AG04450 (cell line): ENCODE results near the gene APLNR. TPM values are rescaled to one million over a fixed set of nuclear protein-coding genes. Genes with fewer than 3 reads are reported as not detected.

Source experiments
- CTCF ChIA-PET: fragments of 300-600, 350-600 bp; formaldehyde crosslinking; extraction: SDS; loops from one replicate; lab custom pipeline; 2022; ENCODE audit warnings: antibody characterized with exemption, inconsistent platforms; lab: Charles Lee
- POLR2A ChIA-PET: fragments of 350-600 bp; formaldehyde crosslinking; extraction: SDS; loops from one replicate; lab custom pipeline; 2021; ENCODE audit warnings: antibody characterized with exemption, inconsistent platforms; lab: Yijun Ruan, JAX
- DNase-seq: peaks from one replicate; pipeline ENCODE4 v3.0.0-alpha.2; 2011; ENCODE audit warnings: low read depth, low spot score
- H3K27ac ChIP-seq: one replicate; pipeline ENCODE4 v1.5.1; 2012; ENCODE audit warnings: low read depth, low read length, control low read depth
- H3K27me3 ChIP-seq: one replicate; pipeline ENCODE4 v1.6.0; 2012; ENCODE audit warnings: low read length; ENCODE audit not compliant: control insufficient read depth, insufficient read depth
- H3K4me3 ChIP-seq: 2 replicates; pipeline ENCODE4 v1.5.1; 2011; ENCODE audit warnings: mild to moderate bottlenecking, low read depth, low read length, control low read depth
- H3K9me3 ChIP-seq: 2 replicates; pipeline ENCODE4 v1.5.1; 2012; ENCODE audit warnings: low read length; ENCODE audit not compliant: control insufficient read depth, insufficient read depth
- CTCF ChIP-seq: IDR thresholded peaks from 2 replicates; pipeline ENCODE4 v1.5.1; 2011; ENCODE audit warnings: low read depth, low read length, control low read depth, inconsistent platforms
- polyA plus RNA-seq: library from polyadenylated mRNA; depleted of rRNA; stranded (reverse); fragments of >200 nt; gene quantifications from 2 replicates; pipeline ENCODE4 v1.2.3, GENCODE V29; 2011

The APLNR gene
- polyA plus RNA-seq, 1 experiment: not detected

DNA sequence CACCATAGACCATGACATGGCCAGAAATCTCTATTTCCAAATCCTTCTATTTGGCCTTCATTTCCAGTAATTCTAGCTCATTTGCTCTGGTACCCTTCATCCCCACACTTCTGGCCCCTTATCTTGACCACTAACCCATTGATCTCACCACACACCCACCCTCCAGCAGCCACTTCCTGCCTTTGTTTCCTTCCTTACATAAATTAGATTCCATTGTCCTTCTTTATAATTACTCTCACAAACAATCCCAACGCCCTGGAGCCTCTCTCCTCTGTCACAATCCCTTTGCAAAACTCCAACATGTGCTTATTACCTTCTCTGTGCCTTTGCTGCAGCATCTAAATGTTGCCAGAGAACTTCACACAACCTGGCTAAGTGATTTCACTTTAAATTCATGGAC is 14.8 kb downstream of the APLNR start:
- Histone ChIP-seq H3K9me3 (no peaks in the 10 kb centered on the region), H3K27me3 (peaks cover 3% of the 10 kb centered on the region), H3K27ac (no peak overlapping the region), H3K4me3 (no peak overlapping the region)
- POLR2A ChIA-PET: no interaction called here
- DNase-seq: no peak
- CTCF ChIA-PET: interaction anchor here (6.4 kb wide), 1 partner anchor 27 kb away, joined by 69 read pairs; no protein-coding TSS in a partner anchor
- TF ChIP-seq CTCF: no peak

- no peak overlapping the region for H3K4me3 ChIP-seq
These were observed 17.9 kb downstream of the APLNR start for GRCh38 chr11:57219021-57219627.

DNA sequence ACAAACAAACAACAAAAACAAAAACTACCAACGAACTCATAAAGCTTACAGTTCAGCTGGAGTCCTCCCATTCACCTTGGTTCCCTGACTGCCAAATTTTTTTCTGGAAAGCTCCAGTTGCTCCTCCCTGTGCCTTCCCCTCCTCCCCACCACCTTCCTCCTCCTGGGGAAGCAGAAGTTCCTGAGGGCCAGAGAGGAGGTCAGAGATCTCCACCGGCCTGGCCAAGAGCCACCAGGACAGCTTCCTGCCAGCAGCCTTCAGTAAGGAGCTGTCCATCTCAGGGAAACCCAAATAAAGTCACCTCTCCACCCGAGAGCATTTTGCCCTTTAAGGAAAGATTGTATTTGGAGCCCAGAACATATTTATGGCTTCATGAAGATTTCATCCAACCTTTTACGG is 20.0 kb downstream of the APLNR start:
- H3K9me3 ChIP-seq: no peaks in the 10 kb centered on the region
- ChIA-PET POLR2A (no interaction called here), CTCF (interaction anchor here (2.7 kb wide), 1 partner anchor 33 kb away, joined by 14 read pairs; no protein-coding TSS in a partner anchor)
- TF ChIP-seq CTCF: no peak
- no peak overlapping the region for H3K4me3 ChIP-seq
- DNase-seq: no peak
- no peak overlapping the region for H3K27ac ChIP-seq
- peaks cover 3% of the 10 kb centered on the region for H3K27me3 ChIP-seq

More at GRCh38 chr11:57219021-57219627, 17.9 kb downstream of the APLNR start:
- no peak for DNase-seq
- Histone ChIP-seq H3K9me3 (no peaks in the 10 kb centered on the region), H3K27me3 (peaks cover 3% of the 10 kb centered on the region), H3K27ac (peak overlapping the region; percentile 11)
- TF ChIP-seq CTCF: no peak
- POLR2A ChIA-PET: no interaction called here
- CTCF ChIA-PET: interaction anchor here (2.7 kb wide), 1 partner anchor 31 kb away, joined by 14 read pairs; no protein-coding TSS in a partner anchor

DNA sequence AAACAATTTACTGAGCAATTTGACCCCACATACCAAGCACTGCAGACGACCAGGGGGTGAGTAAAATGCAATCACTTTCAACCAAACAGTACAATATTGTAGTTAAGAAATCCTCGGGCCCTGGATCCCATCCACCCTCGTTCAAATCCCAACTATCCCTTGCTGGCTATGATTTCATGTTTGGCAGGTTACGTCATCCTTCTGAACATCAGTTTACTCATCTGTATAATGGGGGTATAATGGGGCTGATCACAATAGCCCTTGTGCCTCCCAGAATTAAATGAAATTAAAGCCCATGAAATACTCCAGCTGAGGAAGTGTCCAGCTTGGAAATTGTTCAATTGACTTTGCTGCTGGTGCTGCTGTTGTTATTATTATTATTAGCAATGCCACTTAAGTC is 20.6 kb downstream of the APLNR start:
- no peak for DNase-seq
- Histone ChIP-seq H3K27me3 (peaks cover 1% of the 10 kb centered on the region), H3K27ac (no peak overlapping the region), H3K9me3 (no peaks in the 10 kb centered on the region), H3K4me3 (no peak overlapping the region)
- POLR2A ChIA-PET: no interaction called here
- CTCF ChIA-PET: interaction anchor here (2.7 kb wide), 1 partner anchor 33 kb away, joined by 14 read pairs; no protein-coding TSS in a partner anchor
- no peak for TF ChIP-seq CTCF

GRCh38 chr11:57214494-57214893 is 22.6 kb downstream of the APLNR start:
- H3K27ac ChIP-seq: peak overlapping the region; percentile 57
- ChIA-PET CTCF (interaction anchor here (5.0 kb wide), 1 partner anchor 36 kb away, joined by 76 read pairs; no protein-coding TSS in a partner anchor), POLR2A (interaction anchor here (2.0 kb wide), 1 partner anchor 10 kb away, joined by 5 read pairs; no protein-coding TSS in a partner anchor)

More at GRCh38 chr11:57214494-57214893, 22.6 kb downstream of the APLNR start:
- peak; percentile 68 for DNase-seq
- Histone ChIP-seq H3K9me3 (no peaks in the 10 kb centered on the region), H3K4me3 (peak overlapping the region; percentile 3; the same call in 1 of the 2 replicates), H3K27me3 (no peaks in the 10 kb centered on the region)
- TF ChIP-seq CTCF: peak; percentile 14; the same call in 1 of the 2 replicates
